ENCODE measurements around the gene SLC39A2.

DNA sequence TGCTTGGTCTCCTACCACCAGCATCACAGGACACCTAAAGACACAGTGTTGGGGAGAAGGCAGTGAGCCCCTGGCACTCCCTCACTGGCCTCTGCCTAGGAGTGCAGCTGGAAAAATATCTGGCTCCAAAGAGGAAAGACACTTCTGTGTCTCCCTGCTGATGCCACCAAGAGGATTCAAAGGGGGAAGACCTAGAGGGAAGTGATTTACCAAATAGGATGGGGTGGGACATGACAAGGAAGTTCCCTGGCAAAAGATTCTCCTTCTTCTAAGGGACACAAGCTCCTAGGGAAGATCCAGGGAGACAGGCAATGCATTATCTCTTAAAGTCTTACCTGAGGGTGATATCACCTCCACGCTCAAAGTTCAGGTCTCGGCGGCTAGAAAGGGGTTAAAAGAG is 19.7 kb downstream of the SLC39A2 start:
- TF ChIP-seq POLR2A (IDR thresholded peaks at IDR 0.05), result no peak
- TF ChIP-seq, protein P1, sequence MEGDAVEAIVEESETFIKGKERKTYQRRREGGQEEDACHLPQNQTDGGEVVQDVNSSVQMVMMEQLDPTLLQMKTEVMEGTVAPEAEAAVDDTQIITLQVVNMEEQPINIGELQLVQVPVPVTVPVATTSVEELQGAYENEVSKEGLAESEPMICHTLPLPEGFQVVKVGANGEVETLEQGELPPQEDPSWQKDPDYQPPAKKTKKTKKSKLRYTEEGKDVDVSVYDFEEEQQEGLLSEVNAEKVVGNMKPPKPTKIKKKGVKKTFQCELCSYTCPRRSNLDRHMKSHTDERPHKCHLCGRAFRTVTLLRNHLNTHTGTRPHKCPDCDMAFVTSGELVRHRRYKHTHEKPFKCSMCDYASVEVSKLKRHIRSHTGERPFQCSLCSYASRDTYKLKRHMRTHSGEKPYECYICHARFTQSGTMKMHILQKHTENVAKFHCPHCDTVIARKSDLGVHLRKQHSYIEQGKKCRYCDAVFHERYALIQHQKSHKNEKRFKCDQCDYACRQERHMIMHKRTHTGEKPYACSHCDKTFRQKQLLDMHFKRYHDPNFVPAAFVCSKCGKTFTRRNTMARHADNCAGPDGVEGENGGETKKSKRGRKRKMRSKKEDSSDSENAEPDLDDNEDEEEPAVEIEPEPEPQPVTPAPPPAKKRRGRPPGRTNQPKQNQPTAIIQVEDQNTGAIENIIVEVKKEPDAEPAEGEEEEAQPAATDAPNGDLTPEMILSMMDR (IDR thresholded peaks at IDR 0.05), result no peak

Measured in transverse colon (tissue), 3 donors.